Calu3 (cell line): Measurements from ENCODE around the gene ABCA10. TPM values are rescaled to one million over a fixed set of nuclear protein-coding genes. Genes with fewer than 3 reads are reported as not detected.

Experiments used
- BruUV-seq: library from RNA; stranded (reverse); fragments of 400-500 nt; replicated peaks from 2 replicates; lab custom pipeline; 2021; lab: Mats Ljungman, UMichigan
- CTCF ChIA-PET: fragments of 300-600 bp; sonication (Branson Sonifier 250); formaldehyde crosslinking; loops from one replicate; lab custom pipeline; 2022; ENCODE audit warnings: antibody characterized with exemption; lab: Charles Lee
- DNase-seq: peaks from one replicate; pipeline ENCODE4 v3.0.0; 2022
- H3K27ac Mint-ChIP-seq: one replicate; pipeline ENCODE4 v1.8.0; 2022; ENCODE audit warnings: mixed read lengths; ENCODE audit not compliant: unreplicated experiment
- H3K27me3 Mint-ChIP-seq: one replicate; pipeline ENCODE4 v1.8.0; 2022; ENCODE audit warnings: mixed read lengths; ENCODE audit not compliant: unreplicated experiment
- H3K36me3 Mint-ChIP-seq: one replicate; pipeline ENCODE4 v1.8.0; 2022; ENCODE audit warnings: mild to moderate bottlenecking, moderate library complexity, mixed read lengths; ENCODE audit not compliant: insufficient read depth, unreplicated experiment
- H3K4me1 Mint-ChIP-seq: one replicate; pipeline ENCODE4 v1.8.0; 2022; ENCODE audit warnings: mild to moderate bottlenecking, low read depth, mixed read lengths; ENCODE audit not compliant: unreplicated experiment
- H3K4me3 Mint-ChIP-seq: one replicate; pipeline ENCODE4 v1.8.0; 2022; ENCODE audit warnings: mild to moderate bottlenecking, low read depth, moderate library complexity, mixed read lengths; ENCODE audit not compliant: unreplicated experiment
- H3K9me3 Mint-ChIP-seq: one replicate; pipeline ENCODE4 v1.8.0; 2022; ENCODE audit warnings: low read depth, mixed read lengths; ENCODE audit not compliant: unreplicated experiment
- CTCF ChIP-seq: fragments of 200-600 bp; IDR thresholded peaks from one replicate; pipeline ENCODE4 v1.8.0; 2022; ENCODE audit warnings: antibody characterized with exemption; ENCODE audit not compliant: unreplicated experiment
- intact Hi-C: fragments of 100-400 bp; cut with micrococcal nuclease; formaldehyde crosslinking; loops from one replicate; pipeline ENCODE4 v1.10.0; 2022; ENCODE audit not compliant: unreplicated experiment
- total RNA-seq: library from RNA; stranded (reverse); gene quantifications from 2 replicates; pipeline ENCODE4 v1.2.3, GENCODE V29; 2022

The ABCA10 gene
- total RNA-seq, 1 experiment from 2014 or later: 0.28 TPM

GRCh38 chr17:69228018-69228417, 606 bp downstream of the ABCA10 start:
- TF ChIP-seq CTCF: no peak
- H3K27me3 Mint-ChIP-seq: no peaks in the 10 kb centered on the region
- CTCF ChIA-PET: no interaction called here
- intact Hi-C loops: no loop called here
- DNase-seq: no peak
- H3K4me3 Mint-ChIP-seq: no peak overlapping the region
- no peaks in the 10 kb centered on the region for H3K4me1 Mint-ChIP-seq
- no TSS peak for BruUV-seq
- H3K27ac Mint-ChIP-seq: no peak overlapping the region
- H3K9me3 Mint-ChIP-seq: peaks cover 7% of the 10 kb centered on the region
- H3K36me3 Mint-ChIP-seq: no peaks in the 10 kb centered on the region

- no TSS peak for BruUV-seq
- no peak overlapping the region for H3K4me3 Mint-ChIP-seq
- intact Hi-C loops: no loop called here
- CTCF ChIA-PET: interaction anchor here (1.3 kb wide), 1 partner anchor 11 kb away, joined by 3 read pairs; no protein-coding TSS in a partner anchor
- DNase-seq: no peak
- no peaks in the 10 kb centered on the region for H3K27me3 Mint-ChIP-seq
- H3K27ac Mint-ChIP-seq: no peak overlapping the region
- no peaks in the 10 kb centered on the region for H3K36me3 Mint-ChIP-seq
- peaks cover 7% of the 10 kb centered on the region for H3K9me3 Mint-ChIP-seq
- H3K4me1 Mint-ChIP-seq: no peaks in the 10 kb centered on the region
- TF ChIP-seq CTCF: no peak
These were observed 1.1 kb downstream of the ABCA10 start for GRCh38 chr17:69227541-69227940.

GRCh38 chr17:69223809-69224208, 4.8 kb downstream of the ABCA10 start:
- CTCF ChIA-PET: no interaction called here
- no peak overlapping the region for H3K27ac Mint-ChIP-seq
- H3K36me3 Mint-ChIP-seq: no peaks in the 10 kb centered on the region
- no TSS peak for BruUV-seq
- no peak for DNase-seq
- no peak for TF ChIP-seq CTCF
- H3K4me1 Mint-ChIP-seq: peaks cover 3% of the 10 kb centered on the region
- H3K27me3 Mint-ChIP-seq: no peaks in the 10 kb centered on the region
- H3K4me3 Mint-ChIP-seq: no peak overlapping the region
- no peaks in the 10 kb centered on the region for H3K9me3 Mint-ChIP-seq
- intact Hi-C loops: no loop called here

- no TSS peak for BruUV-seq
These were observed 5.8 kb downstream of the ABCA10 start for GRCh38 chr17:69222707-69223258.

More at GRCh38 chr17:69222707-69223258, 5.8 kb downstream of the ABCA10 start:
- Mint-ChIP-seq H3K4me3 (no peak overlapping the region), H3K9me3 (no peaks in the 10 kb centered on the region), H3K27me3 (no peaks in the 10 kb centered on the region), H3K27ac (no peak overlapping the region), H3K36me3 (no peaks in the 10 kb centered on the region), H3K4me1 (peaks cover 5% of the 10 kb centered on the region)
- CTCF ChIA-PET: no interaction called here
- intact Hi-C loops: no loop called here
- DNase-seq: no peak
- TF ChIP-seq CTCF: no peak
